PC-3 (cell line): Measurements from ENCODE around the gene GNG11. TPM values are rescaled to one million over a fixed set of nuclear protein-coding genes. Genes with fewer than 3 reads are reported as not detected.
A peak's percentile ranks its signal among the peaks of the same experiment; 100 is the strongest.

Experiments
- ATAC-seq: fragments of 200-7000 bp; cut with Tn5 transposase; 2 replicates; pipeline ENCODE4 v1.9.1; 2020; ENCODE audit warnings: mild to moderate bottlenecking, moderate library complexity
- BruUV-seq: library from RNA; stranded (reverse); fragments of 400-500 nt; replicated peaks from 2 replicates; lab custom pipeline; 2021; lab: Mats Ljungman, UMichigan
- CTCF ChIA-PET: fragments of 300-600 bp; sonication (Branson Sonifier 250); formaldehyde crosslinking; loops from one replicate; lab custom pipeline; 2022; ENCODE audit warnings: antibody characterized with exemption; lab: Charles Lee
- POLR2A ChIA-PET: fragments of 300-600 bp; sonication (Branson Sonifier 250); formaldehyde crosslinking; loops from one replicate; lab custom pipeline; 2022; ENCODE audit warnings: antibody characterized with exemption; ENCODE audit not compliant: unreplicated experiment; lab: Charles Lee
- DNase-seq: peaks from one replicate; pipeline ENCODE4 v3.0.0-alpha.2; 2015
- H2AFZ ChIP-seq: fragments of 300-600 bp; sonication (generic); 2 replicates; pipeline ENCODE4 v1.6.0; 2016; ENCODE audit warnings: antibody characterized with exemption, low read length
- H3F3A ChIP-seq: fragments of 300-600 bp; sonication (generic); one replicate; pipeline ENCODE4 v1.6.0; 2017; ENCODE audit warnings: antibody characterized with exemption, low read length, control low read depth, mild to moderate bottlenecking; ENCODE audit not compliant: unreplicated experiment
- H3K27ac ChIP-seq: fragments of 300-600 bp; sonication (generic); 2 replicates; pipeline ENCODE4 v1.5.1; 2016; ENCODE audit warnings: mild to moderate bottlenecking, low read length
- H3K27me3 ChIP-seq: fragments of 300-600 bp; sonication (generic); 2 replicates; pipeline ENCODE4 v1.6.1; 2016; ENCODE audit warnings: low read length, mixed read lengths
- H3K36me3 ChIP-seq: fragments of 300-600 bp; sonication (generic); 2 replicates; pipeline ENCODE4 v1.6.1; 2016; ENCODE audit warnings: low read depth, mixed run types, low read length, mixed read lengths
- H3K4me1 ChIP-seq: fragments of 300-600 bp; sonication (generic); 2 replicates; pipeline ENCODE4 v1.5.1; 2016; ENCODE audit warnings: low read length; ENCODE audit not compliant: insufficient read depth
- H3K4me2 ChIP-seq: fragments of 300-600 bp; sonication (generic); 2 replicates; pipeline ENCODE4 v1.6.0; 2016; ENCODE audit warnings: low read length
- H3K4me3 ChIP-seq: fragments of 300-600 bp; sonication (generic); 2 replicates; pipeline ENCODE4 v1.5.1; 2016; ENCODE audit warnings: mild to moderate bottlenecking, low read length, mixed read lengths
- H3K79me2 ChIP-seq: fragments of 300-600 bp; sonication (generic); 2 replicates; pipeline ENCODE4 v1.6.1; 2017; ENCODE audit warnings: low read length, mixed read lengths
- H3K9ac ChIP-seq: fragments of 300-600 bp; sonication (generic); 2 replicates; pipeline ENCODE4 v1.6.0; 2016; ENCODE audit warnings: mild to moderate bottlenecking, low read length
- H3K9me2 ChIP-seq: fragments of 300-600 bp; sonication (generic); replicated peaks from 2 replicates; pipeline ENCODE4 v1.6.1; 2016; ENCODE audit warnings: mixed run types, low read length, mixed read lengths
- H3K9me3 ChIP-seq: fragments of 300-600 bp; sonication (generic); 2 replicates; pipeline ENCODE4 v1.6.1; 2016; ENCODE audit warnings: low read length, mixed read lengths
- H4K20me1 ChIP-seq: fragments of 300-600 bp; sonication (generic); 2 replicates; pipeline ENCODE4 v1.6.1; 2016; ENCODE audit warnings: low read length, mixed read lengths
- CTCF ChIP-seq: fragments of 300-600 bp; sonication (generic); conservative IDR thresholded peaks from 2 replicates; pipeline ENCODE4 v1.5.1; 2017; ENCODE audit warnings: antibody characterized with exemption, low read depth, mild to moderate bottlenecking, low read length
- EZH2 ChIP-seq: fragments of 300-600 bp; sonication (generic); IDR thresholded peaks from one replicate; pipeline ENCODE4 v1.6.1; 2017; ENCODE audit warnings: antibody characterized with exemption, mild to moderate bottlenecking, low read length; ENCODE audit not compliant: unreplicated experiment
- EZH2phosphoT487 ChIP-seq: fragments of 300-600 bp; sonication (generic); IDR thresholded peaks from 2 replicates; pipeline ENCODE4 v1.6.1; 2018; ENCODE audit warnings: mild to moderate bottlenecking, antibody characterized with exemption, low read length, borderline replicate concordance
- intact Hi-C: fragments of 100-400 bp; cut with micrococcal nuclease; formaldehyde crosslinking; loops from 2 replicates; pipeline ENCODE4 v1.9.0; 2023
- total RNA-seq: library from RNA; depleted of rRNA; stranded (reverse); fragments of >200 nt; gene quantifications from 2 replicates; pipeline ENCODE4 v1.2.3, GENCODE V29; 2014

The GNG11 gene
- total RNA-seq, 1 experiment from 2014 or later = 3.0 TPM

GRCh38 chr7:93964262-93964661, 42.7 kb downstream of the GNG11 start:
- Histone ChIP-seq H3K4me2 (no peak overlapping the region), H3K79me2 (no peaks in the 10 kb centered on the region), H3F3A (no peaks in the 10 kb centered on the region), H2AFZ (no peak overlapping the region), H3K4me3 (no peak overlapping the region), H3K9ac (no peak overlapping the region), H3K4me1 (no peaks in the 10 kb centered on the region), H4K20me1 (no peaks in the 10 kb centered on the region), H3K27ac (no peak overlapping the region), H3K9me3 (no peaks in the 10 kb centered on the region), H3K27me3 (no peaks in the 10 kb centered on the region), H3K9me2 (0 out of 2 replicates have a peak, but pooled peaks cover 3% of the 10 kb centered on the region), H3K36me3 (no peaks in the 10 kb centered on the region)
- DNase-seq (no peak), ATAC-seq (no peak)
- TF ChIP-seq CTCF = no peak
- no peak for TF ChIP-seq EZH2
- no peak for TF ChIP-seq EZH2phosphoT487
- intact Hi-C loops = no loop called here
- POLR2A ChIA-PET = no interaction called here
- BruUV-seq = no TSS peak
- CTCF ChIA-PET = no interaction called here

GRCh38 chr7:93964813-93965212, 43.3 kb downstream of the GNG11 start:
- Histone ChIP-seq H2AFZ (no peak overlapping the region), H3K27ac (no peak overlapping the region), H3K4me3 (no peak overlapping the region), H4K20me1 (no peaks in the 10 kb centered on the region), H3K79me2 (no peaks in the 10 kb centered on the region), H3K36me3 (no peaks in the 10 kb centered on the region), H3K9me3 (no peaks in the 10 kb centered on the region), H3K4me2 (no peak overlapping the region), H3K9me2 (0 out of 2 replicates have a peak, but pooled peaks cover 3% of the 10 kb centered on the region), H3K9ac (no peak overlapping the region), H3F3A (no peaks in the 10 kb centered on the region), H3K27me3 (no peaks in the 10 kb centered on the region), H3K4me1 (no peaks in the 10 kb centered on the region)
- DNase-seq (no peak), ATAC-seq (no peak)
- POLR2A ChIA-PET = no interaction called here
- CTCF ChIA-PET = no interaction called here
- TF ChIP-seq EZH2phosphoT487 (no peak), EZH2 (no peak), CTCF (no peak)
- no TSS peak for BruUV-seq
- intact Hi-C loops = no loop called here

GRCh38 chr7:93968911-93969620, 47.5 kb downstream of the GNG11 start:
- Histone ChIP-seq H3K9me2 (0 out of 2 replicates have a peak, but pooled peaks cover 3% of the 10 kb centered on the region), H3K4me1 (peaks cover 4% of the 10 kb centered on the region; the same call in 1 of the 2 replicates), H3K9me3 (no peaks in the 10 kb centered on the region), H3K27me3 (no peaks in the 10 kb centered on the region), H3K27ac (no peak overlapping the region), H3K9ac (no peak overlapping the region), H2AFZ (no peak overlapping the region), H3K4me2 (no peak overlapping the region), H4K20me1 (no peaks in the 10 kb centered on the region), H3K4me3 (no peak overlapping the region), H3K36me3 (no peaks in the 10 kb centered on the region), H3F3A (no peaks in the 10 kb centered on the region), H3K79me2 (no peaks in the 10 kb centered on the region)
- ChIA-PET CTCF (no interaction called here), POLR2A (no interaction called here)
- TF ChIP-seq EZH2phosphoT487 = no peak
- TF ChIP-seq EZH2 = no peak
- TF ChIP-seq CTCF = no peak
- no peak for DNase-seq
- no TSS peak for BruUV-seq
- ATAC-seq = peak; percentile 13; the same call in 1 of the 2 replicates
- intact Hi-C loops = no loop called here
